Activated B cell treated with CpG ODN at 0.5 μM for 24 hours (primary cell): ENCODE measurements around the gene LY6G5C. TPM values are rescaled to one million over a fixed set of nuclear protein-coding genes. Genes with fewer than 3 reads are reported as not detected.

Source experiments
- total RNA-seq: library from RNA; stranded (reverse); gene quantifications from 2 replicates; pipeline ENCODE4 v1.2.3, GENCODE V29; 2022

The LY6G5C gene
- total RNA-seq, 1 donor from 2014 or later = 0.73 TPM

Other genes starting within 250 kb of the LY6G5C start
- 17.2 and 17.6 TPM in 2 replicates for gene MICB, start 182.9 kb downstream of the LY6G5C start, total RNA-seq
- not detected in 2 replicates for gene MCCD1, start 152.1 kb downstream of the LY6G5C start, total RNA-seq
- gene DDX39B, start 139.1 kb downstream of the LY6G5C start, total RNA-seq = 431 and 484 TPM in 2 replicates
- 1.9 and 3.2 TPM in 2 replicates for gene ATP6V1G2, start 134.5 kb downstream of the LY6G5C start, total RNA-seq
- gene NFKBIL1, start 133.5 kb downstream of the LY6G5C start, total RNA-seq = 11.7 and 16.7 TPM in 2 replicates
- 60.4 and 66.0 TPM in 2 replicates for gene LTA, start 108.8 kb downstream of the LY6G5C start, total RNA-seq
- gene TNF, start 105.5 kb downstream of the LY6G5C start, total RNA-seq = 135 and 139 TPM in 2 replicates
- gene LTB, start 98.6 kb downstream of the LY6G5C start, total RNA-seq = 155 and 177 TPM in 2 replicates
- gene LST1, start 94.8 kb downstream of the LY6G5C start, total RNA-seq = 7.8 and 8.4 TPM in 2 replicates
- gene NCR3, start 88.1 kb downstream of the LY6G5C start, total RNA-seq = 10.0 and 11.2 TPM in 2 replicates
- gene AIF1, start 65.8 kb downstream of the LY6G5C start, total RNA-seq = 1.4 and 2.0 TPM in 2 replicates
- 246 and 283 TPM in 2 replicates for gene PRRC2A, start 60.4 kb downstream of the LY6G5C start, total RNA-seq
- 309 and 327 TPM in 2 replicates for gene BAG6, start 28.4 kb downstream of the LY6G5C start, total RNA-seq
- gene APOM, start 25.2 kb downstream of the LY6G5C start, total RNA-seq = 2.2 and 2.4 TPM in 2 replicates
- gene C6orf47, start 20.3 kb downstream of the LY6G5C start, total RNA-seq = 29.0 and 29.3 TPM in 2 replicates
- gene GPANK1, start 16.1 kb downstream of the LY6G5C start, total RNA-seq = 23.0 and 24.2 TPM in 2 replicates
- 190 and 191 TPM in 2 replicates for gene CSNK2B, start 15.0 kb downstream of the LY6G5C start, total RNA-seq
- 23.2 and 33.1 TPM in 2 replicates for gene LY6G5B, start 11.1 kb downstream of the LY6G5C start, total RNA-seq
- gene ABHD16A, start 22.3 kb upstream of the LY6G5C start, total RNA-seq = 49.3 and 59.1 TPM in 2 replicates
- not detected in 2 replicates for gene LY6G6F, start 25.8 kb upstream of the LY6G5C start, total RNA-seq
- gene LY6G6D, start 34.3 kb upstream of the LY6G5C start, total RNA-seq = not detected in 2 replicates
- not detected in 2 replicates for gene LY6G6C, start 40.7 kb upstream of the LY6G5C start, total RNA-seq
- gene MPIG6B, start 42.3 kb upstream of the LY6G5C start, total RNA-seq = 0.12 TPM in 1 of 2 replicates, not detected in the other
- 30.7 and 32.5 TPM in 2 replicates for gene DDAH2, start 48.2 kb upstream of the LY6G5C start, total RNA-seq
- 374 and 397 TPM in 2 replicates for gene CLIC1, start 55.5 kb upstream of the LY6G5C start, total RNA-seq
- gene MSH5, start 58.9 kb upstream of the LY6G5C start, total RNA-seq = 35.4 and 47.3 TPM in 2 replicates
- 7.7 and 9.0 TPM in 2 replicates for gene SAPCD1, start 81.6 kb upstream of the LY6G5C start, total RNA-seq
- 1.6 and 2.9 TPM in 2 replicates for gene VWA7, start 96.3 kb upstream of the LY6G5C start, total RNA-seq
- 136 and 140 TPM in 2 replicates for gene VARS1, start 114.7 kb upstream of the LY6G5C start, total RNA-seq
- gene LSM2, start 125.9 kb upstream of the LY6G5C start, total RNA-seq = 61.8 and 68.6 TPM in 2 replicates
- gene HSPA1L, start 134.2 kb upstream of the LY6G5C start, total RNA-seq = 1.2 and 2.1 TPM in 2 replicates
- 27.1 and 28.1 TPM in 2 replicates for gene HSPA1A, start 134.5 kb upstream of the LY6G5C start, total RNA-seq
- 23.7 and 30.4 TPM in 2 replicates for gene HSPA1B, start 146.7 kb upstream of the LY6G5C start, total RNA-seq
- gene NEU1, start 181.8 kb upstream of the LY6G5C start, total RNA-seq = 18.3 and 19.2 TPM in 2 replicates
- gene SLC44A4, start 197.9 kb upstream of the LY6G5C start, total RNA-seq = 0.17 TPM in 1 of 2 replicates, not detected in the other
- 49.9 and 58.4 TPM in 2 replicates for gene EHMT2, start 216.6 kb upstream of the LY6G5C start, total RNA-seq
- gene ZBTB12, start 221.0 kb upstream of the LY6G5C start, total RNA-seq = 4.8 and 5.5 TPM in 2 replicates
- gene C2, start 246.7 kb upstream of the LY6G5C start, total RNA-seq = 0.78 and 0.95 TPM in 2 replicates